Epithelial cell of esophagus (primary cell): ENCODE results near the gene GJD3.

Experiments
- DNase-seq: peaks from one replicate; pipeline ENCODE4 v3.0.0; 2010; ENCODE audit warnings: low read depth
- H3K4me3 ChIP-seq: 2 replicates; pipeline ENCODE4 v1.5.1; 2011; ENCODE audit warnings: mild to moderate bottlenecking, low read length, control low read depth
- TF ChIP-seq, protein P1 (sequence below): IDR thresholded peaks from 2 replicates; pipeline ENCODE4 v1.5.1; 2011; ENCODE audit warnings: low read depth, mild to moderate bottlenecking, low read length, control low read depth, inconsistent platforms; ENCODE audit not compliant: insufficient read depth; ENCODE audit errors: missing control alignments

Gene GJD3

DNA sequence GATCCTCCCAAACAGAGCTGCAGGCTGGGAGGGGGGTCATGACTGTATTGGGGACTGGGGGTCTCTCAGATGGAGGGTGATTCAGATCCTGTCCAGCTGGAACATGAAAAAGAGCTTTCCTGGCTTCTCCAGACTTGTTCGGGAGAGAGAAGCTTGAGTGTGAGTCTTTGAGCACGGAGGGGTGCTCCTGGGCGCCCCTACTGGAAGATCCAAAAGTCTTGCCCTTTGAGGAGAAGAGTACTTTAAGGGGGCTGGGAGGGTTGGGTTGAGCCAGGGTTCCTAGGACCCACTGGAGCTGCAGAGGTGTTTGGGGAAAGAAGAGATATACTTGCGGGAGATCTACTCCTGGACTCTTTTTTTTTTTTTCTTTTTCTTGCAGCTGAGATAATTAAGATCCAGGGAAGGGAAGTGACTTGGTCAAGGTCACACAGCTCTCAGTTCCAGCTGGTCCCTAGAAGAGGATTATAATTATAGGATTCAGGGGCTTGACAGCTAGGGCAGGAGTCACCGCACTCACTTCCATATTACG is 47.1 kb downstream of the GJD3 start:
- H3K4me3 ChIP-seq: peak overlapping the region; percentile 85
- DNase-seq: peak; percentile 79
- TF ChIP-seq, protein P1, sequence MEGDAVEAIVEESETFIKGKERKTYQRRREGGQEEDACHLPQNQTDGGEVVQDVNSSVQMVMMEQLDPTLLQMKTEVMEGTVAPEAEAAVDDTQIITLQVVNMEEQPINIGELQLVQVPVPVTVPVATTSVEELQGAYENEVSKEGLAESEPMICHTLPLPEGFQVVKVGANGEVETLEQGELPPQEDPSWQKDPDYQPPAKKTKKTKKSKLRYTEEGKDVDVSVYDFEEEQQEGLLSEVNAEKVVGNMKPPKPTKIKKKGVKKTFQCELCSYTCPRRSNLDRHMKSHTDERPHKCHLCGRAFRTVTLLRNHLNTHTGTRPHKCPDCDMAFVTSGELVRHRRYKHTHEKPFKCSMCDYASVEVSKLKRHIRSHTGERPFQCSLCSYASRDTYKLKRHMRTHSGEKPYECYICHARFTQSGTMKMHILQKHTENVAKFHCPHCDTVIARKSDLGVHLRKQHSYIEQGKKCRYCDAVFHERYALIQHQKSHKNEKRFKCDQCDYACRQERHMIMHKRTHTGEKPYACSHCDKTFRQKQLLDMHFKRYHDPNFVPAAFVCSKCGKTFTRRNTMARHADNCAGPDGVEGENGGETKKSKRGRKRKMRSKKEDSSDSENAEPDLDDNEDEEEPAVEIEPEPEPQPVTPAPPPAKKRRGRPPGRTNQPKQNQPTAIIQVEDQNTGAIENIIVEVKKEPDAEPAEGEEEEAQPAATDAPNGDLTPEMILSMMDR: peak; percentile 70

DNA sequence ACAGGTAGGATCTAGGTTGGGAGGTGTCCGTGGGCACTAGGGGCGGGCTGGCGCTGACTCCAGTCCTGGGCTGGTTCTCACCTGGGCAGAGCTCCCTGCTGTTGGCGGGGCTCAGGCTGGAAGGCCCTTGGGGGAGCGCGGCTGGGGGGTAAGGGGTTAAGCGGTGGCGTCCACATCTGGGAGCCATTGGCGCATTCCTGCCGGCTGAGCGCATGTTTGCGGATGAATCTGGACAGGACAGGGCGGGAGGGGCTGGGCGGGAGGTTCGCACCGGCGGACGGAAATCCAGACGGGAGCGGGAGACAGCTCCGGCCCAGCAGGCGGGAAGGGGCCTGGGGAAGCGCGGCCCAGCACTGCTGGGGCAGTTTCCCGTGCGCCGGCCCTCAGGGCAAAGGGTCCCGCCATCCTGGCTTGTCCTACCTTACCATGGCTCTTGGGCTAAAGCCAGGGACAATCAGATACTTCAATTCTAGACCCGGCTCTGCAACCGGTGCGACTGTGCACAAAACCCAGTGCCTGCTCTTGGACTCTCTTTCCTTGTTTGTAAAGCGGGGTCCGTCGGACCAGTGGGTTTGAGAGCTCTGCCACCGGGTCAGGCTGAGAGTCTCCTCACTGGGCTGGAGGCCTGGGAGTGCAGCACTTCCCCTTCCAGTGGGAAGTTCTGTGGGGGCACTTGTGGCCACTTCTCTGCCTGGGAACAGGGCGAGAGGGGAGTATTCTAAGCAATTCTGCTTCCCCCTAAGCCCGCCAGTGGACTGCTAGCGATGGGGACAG is 47.8 kb downstream of the GJD3 start:
- H3K4me3 ChIP-seq: peak overlapping the region; percentile 30
- peak; percentile 82 for DNase-seq
- TF ChIP-seq, protein P1: peak; percentile 3

DNA sequence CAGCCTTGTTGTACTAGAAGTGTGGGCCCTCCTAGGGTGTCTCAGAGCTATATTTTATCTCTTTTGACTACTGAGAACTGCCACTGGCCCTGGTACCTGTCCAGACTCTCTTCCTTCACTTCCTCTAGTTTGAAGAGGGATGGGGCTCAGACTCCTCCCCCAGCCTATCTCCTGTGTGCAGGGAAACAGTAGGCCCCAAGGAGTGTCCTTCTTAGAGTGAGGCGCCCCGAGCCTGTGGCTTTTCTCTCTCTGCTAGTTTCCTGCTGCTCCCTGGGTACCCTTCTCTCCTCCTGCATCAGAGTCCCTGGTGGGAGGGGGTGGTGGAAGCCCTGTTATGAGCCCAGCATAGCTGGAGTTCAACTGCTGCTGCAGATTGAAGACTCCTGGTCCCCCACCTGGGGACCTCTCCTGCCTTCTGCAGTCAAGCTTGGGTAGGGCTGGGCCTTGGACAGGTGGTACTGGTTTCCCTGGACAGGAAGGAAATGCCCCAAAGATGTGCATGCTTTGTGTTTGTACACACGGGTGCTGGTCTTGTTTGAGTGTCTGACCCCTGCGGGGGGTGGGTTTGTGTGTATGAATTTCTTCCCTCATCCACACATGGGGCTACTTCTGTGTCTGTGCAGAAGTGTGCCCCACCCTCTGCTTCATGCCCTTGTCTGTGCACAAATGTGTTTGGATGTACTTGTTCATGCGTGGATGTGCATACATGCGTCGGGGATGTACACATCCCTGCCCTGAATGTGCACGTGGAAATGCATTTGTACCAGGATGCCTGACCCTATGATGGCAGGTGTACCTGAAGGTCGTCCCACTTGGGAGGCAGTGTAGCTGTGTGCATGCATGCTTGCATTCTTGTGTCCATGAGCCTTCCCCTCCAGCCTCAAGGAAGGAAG is 48.6 kb downstream of the GJD3 start:
- DNase-seq: no peak
- TF ChIP-seq, protein P1: no peak
- H3K4me3 ChIP-seq: no peak overlapping the region

DNA sequence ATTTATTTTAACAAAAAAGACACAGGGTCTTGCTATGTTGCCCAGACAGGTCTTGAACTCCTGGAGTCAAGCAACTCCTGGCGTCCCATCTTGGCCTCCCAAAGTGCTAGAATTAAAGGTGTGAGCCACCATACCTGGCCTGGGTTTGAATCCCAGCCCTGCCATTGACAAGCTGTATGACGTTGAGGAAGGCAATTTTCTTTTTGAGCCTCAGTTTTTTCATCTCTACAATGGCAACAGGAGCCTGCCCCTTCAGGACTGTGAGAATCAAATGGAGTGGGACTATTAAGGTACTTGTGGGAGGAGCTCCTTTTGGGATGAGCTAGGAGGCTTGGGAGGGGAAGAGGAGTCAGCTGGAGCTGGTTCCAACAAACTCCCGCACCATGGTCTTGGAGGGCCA is 49.3 kb downstream of the GJD3 start:
- H3K4me3 ChIP-seq: no peak overlapping the region
- TF ChIP-seq, protein P1: no peak
- no peak for DNase-seq

DNA sequence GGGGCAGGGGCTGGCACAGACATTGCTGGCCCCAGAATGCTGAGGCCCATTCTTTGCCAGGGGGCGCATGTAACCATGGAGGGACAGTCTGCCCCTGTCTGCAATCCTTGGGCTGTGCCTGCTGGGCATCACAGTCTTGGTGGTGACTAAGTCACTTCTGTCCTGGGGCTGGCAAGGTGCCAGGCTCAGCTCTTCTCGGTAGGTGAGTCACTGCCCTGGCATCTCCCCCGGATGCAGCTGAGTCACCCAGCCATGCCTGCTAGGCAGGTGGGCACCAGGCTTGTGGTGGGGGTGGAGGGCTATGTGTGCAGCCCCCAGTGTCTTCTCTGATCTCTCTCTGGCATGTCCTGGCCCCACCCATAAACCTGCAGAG is 50.0 kb downstream of the GJD3 start:
- H3K4me3 ChIP-seq: no peak overlapping the region
- TF ChIP-seq, protein P1: no peak
- DNase-seq: peak; percentile 99

DNA sequence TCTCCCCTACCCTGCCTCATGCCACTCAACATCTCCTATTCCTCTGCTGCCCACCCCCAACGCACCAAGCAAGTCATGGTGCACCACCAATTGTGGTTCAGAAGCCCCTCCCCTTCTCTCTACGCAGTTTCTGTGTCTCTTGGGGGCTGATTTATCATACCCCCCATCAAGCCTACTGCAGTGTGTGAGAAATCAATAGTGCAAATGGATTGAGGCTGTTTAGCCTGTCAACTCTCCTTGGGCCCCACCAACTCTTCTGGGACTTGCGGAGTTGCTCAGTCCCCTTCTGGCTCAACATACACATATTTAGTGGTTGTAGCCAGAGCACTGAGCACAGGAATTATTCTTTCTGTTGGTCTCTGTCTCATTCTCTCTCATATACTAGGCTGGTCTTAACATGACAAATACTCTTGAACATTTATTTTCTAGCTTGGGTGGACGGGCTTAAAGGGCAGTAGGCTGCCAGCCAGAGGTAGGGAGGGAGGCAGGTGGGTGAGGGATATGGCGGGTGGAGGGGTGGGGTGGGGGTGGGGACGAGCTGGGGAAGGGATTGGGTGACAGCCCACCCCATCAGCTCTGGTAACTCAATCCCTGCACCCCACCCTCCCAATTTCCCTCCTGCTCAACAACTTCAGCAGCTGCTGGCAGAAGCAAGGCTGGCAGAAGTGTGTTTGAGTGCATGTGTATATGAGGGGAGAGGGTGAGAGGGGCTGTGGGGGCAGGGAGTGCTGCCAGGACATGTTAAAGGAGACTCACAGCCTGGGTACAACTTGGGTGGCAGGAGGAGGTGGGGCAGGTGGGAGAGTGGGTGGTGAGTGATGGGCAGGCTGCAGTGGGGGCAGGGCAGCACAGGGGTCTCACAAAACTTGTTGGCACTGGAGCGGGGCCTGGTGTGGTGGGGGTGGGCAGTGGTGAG is 50.6 kb downstream of the GJD3 start:
- no peak overlapping the region for H3K4me3 ChIP-seq
- peak; percentile 52 for DNase-seq
- TF ChIP-seq, protein P1: no peak
